NCI-H460 (cell line): Measurements from ENCODE around the gene DYNC2LI1. TPM values are rescaled to one million over a fixed set of nuclear protein-coding genes. Genes with fewer than 3 reads are reported as not detected.

Source experiments
- DNase-seq: peaks from one replicate; pipeline ENCODE4 v3.0.0-alpha.2; 2016; ENCODE audit warnings: low read depth; ENCODE audit errors: extremely low read depth
- small RNA-seq, 2 experiments: library from RNA; depleted of rRNA; stranded (forward); fragments of <200 nt; gene quantifications; one replicate each; pipeline ENCODE3, GENCODE V24; 2014
- total RNA-seq: library from RNA; depleted of rRNA; stranded (reverse); fragments of >200 nt; shearing (Covaris generic); gene quantifications from 2 replicates; pipeline ENCODE4 v1.2.3, GENCODE V29; 2014; rRNA removed

The DYNC2LI1 gene
- total RNA-seq, 1 experiment from 2014 or later, result 40.4 TPM

- DNase-seq, result no peak
Observed at GRCh38 chr2:43841949-43842865, 68.4 kb downstream of the DYNC2LI1 start.

DNA sequence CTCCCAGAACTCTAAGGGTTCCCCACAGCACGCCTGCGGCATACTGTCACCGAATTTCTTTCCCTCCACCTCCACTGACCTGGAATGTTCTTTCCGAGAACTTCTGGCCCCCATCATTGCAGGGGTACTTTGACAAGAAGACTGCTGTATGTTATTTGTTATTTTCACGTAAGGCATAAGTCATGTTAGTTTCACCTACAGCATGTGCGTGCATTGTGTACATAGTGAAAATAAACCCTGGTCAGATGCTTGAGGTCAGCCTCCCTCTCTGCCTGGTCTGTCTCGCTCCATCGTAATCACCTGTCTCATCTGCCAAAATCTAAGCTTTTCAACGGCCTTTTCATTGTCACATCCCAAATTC is 69.0 kb downstream of the DYNC2LI1 start:
- DNase-seq, result no peak

GRCh38 chr2:43845181-43845580 is 71.3 kb downstream of the DYNC2LI1 start:
- DNase-seq, result no peak

GRCh38 chr2:43846140-43846793 is 72.4 kb downstream of the DYNC2LI1 start:
- DNase-seq, result no peak

- no peak for DNase-seq
Observed at GRCh38 chr2:43848214-43848613, 74.4 kb downstream of the DYNC2LI1 start.

DNA sequence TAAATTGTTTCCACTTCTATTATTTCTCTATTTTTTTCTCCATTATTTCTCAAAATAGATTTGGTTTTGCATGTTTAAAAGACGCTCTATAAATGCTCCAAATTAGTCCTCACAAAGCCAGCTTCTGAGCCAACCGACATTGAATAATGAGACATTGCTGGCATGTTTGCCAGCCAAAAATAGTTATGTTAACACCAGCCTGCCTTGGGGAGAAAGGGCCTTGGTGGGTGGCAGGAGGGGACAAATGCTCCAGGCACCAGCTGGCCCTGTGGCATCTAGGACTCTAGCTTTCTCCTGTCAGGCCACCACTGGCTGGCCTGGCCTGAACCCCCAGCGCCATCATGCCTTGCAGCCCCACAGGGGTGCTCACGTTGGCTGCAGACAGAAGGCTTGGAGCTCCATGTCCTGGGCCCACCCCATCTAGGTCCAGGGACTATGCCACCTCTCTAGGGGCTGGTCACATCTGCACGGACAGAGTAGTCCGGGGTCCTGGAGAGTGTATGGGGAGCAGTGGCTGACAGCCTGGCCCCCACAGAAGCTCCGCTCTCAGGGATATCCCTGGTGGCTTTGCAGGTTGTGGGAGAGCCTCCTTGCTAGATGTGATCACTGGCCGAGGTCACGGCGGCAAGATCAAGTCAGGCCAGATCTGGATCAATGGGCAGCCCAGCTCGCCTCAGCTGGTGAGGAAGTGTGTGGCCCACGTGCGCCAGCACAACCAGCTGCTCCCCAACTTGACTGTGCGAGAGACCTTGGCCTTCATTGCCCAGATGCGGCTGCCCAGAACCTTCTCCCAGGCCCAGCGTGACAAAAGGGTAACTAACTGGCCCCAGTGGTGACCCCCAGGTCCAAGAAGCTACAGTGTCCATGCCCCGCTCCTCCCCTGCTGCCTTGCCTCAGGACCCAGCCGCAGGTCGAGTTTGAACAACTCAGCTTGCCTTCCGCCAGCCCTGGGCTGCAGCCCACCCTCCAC is 77.5 kb downstream of the DYNC2LI1 start:
- DNase-seq, result no peak

DNA sequence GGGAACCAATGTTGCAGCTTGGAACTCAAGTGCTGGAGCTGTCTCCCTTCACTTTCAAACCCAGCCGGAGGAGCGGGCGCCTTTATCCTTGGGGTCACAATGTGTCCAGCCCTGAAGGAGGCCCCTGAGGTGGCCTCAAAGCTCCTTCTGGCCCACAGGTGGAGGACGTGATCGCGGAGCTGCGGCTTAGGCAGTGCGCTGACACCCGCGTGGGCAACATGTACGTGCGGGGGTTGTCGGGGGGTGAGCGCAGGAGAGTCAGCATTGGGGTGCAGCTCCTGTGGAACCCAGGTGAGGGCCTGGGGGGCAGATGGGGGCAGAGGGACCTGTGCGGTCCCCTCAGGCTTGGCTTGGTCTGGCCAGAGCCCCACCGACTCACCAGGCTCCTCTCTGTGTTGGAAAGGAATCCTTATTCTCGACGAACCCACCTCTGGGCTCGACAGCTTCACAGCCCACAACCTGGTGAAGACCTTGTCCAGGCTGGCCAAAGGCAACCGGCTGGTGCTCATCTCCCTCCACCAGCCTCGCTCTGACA is 78.4 kb downstream of the DYNC2LI1 start:
- no peak for DNase-seq

GRCh38 chr2:43853141-43854081 is 79.6 kb downstream of the DYNC2LI1 start:
- no peak for DNase-seq

DNA sequence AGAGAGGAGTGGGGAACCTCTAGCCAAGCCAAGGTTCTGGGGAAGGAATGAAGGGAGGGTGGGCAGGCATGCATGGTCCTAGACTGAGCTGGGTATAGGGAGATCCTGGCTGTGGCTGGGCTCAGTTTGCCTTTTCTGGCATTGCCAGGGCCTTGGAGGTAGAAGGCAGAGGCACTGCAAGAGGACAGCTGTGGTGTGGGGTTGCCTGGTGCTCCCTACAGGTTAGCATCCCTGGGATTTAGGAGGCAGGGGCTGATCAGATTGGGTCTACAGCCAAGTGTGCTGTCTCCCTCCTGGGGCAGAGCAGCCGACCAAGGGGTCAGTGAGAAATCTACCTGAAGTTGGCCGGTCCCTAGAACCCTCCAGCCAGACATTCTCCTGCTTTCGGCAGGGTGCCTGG is 80.8 kb downstream of the DYNC2LI1 start:
- no peak for DNase-seq

- DNase-seq, result peak; percentile 47
Observed at GRCh38 chr2:43855292-43855691, 81.5 kb downstream of the DYNC2LI1 start.

Small RNAs within 50 kb of the gene (small RNA-seq; reads per million reads assigned to genes)
- 0 reads per million in 2 experiments for gene RN7SKP66

Other genes starting within 250 kb of the DYNC2LI1 start
- 18.5 and 27.9 TPM in 2 replicates for gene THADA, start 178.0 kb upstream of the DYNC2LI1 start, total RNA-seq
- gene PLEKHH2, start 136.8 kb upstream of the DYNC2LI1 start, total RNA-seq, result 1.8 and 2.1 TPM in 2 replicates
- gene C1GALT1C1L, start 97.6 kb upstream of the DYNC2LI1 start, total RNA-seq, result 1.3 and 2.0 TPM in 2 replicates
- not detected in 2 replicates for gene ABCG5, start 64.8 kb downstream of the DYNC2LI1 start, total RNA-seq
- gene ABCG8, start 64.9 kb downstream of the DYNC2LI1 start, total RNA-seq, result not detected in 2 replicates
- gene LRPPRC, start 221.9 kb downstream of the DYNC2LI1 start, total RNA-seq, result 137 and 150 TPM in 2 replicates